ENCODE results near the gene PLEKHO1.

PLEKHO1 gene

DNA sequence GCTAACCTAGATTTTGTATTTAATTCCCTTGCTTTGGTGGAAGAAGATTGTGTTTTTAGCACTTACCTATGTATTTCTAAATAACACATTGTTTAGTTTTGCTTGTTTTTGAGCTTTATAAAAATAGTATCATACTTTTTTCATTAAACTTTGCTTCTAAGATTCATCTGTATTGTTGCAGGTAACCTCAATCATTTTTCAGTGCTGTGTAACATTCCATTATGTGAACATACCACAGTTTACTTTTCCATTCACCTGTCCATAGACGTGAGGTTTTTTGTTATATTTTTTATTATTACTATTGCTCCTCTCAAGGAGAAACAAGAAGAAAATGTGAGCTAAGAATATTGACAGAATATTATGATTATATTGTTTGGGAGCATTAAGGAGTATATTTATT is 15.2 kb upstream of the PLEKHO1 start:
- TF ChIP-seq CREB1 (IDR thresholded peaks at IDR 0.05; ENCODE audit: low read depth) (no peak), FOXM1 (IDR thresholded peaks at IDR 0.05; ENCODE audit: borderline replicate concordance, low read depth) (no peak), RAD21 (IDR thresholded peaks at IDR 0.05; ENCODE audit: low read depth) (no peak), EP300 (IDR thresholded peaks at IDR 0.05; ENCODE audit: borderline replicate concordance) (no peak), YY1 (IDR thresholded peaks at IDR 0.05; ENCODE audit: low read depth) (no peak), CEBPB (IDR thresholded peaks at IDR 0.05) (no peak), NFIC (IDR thresholded peaks at IDR 0.05) (no peak), EGR1 (IDR thresholded peaks at IDR 0.05) (no peak), ZBTB7A (IDR thresholded peaks at IDR 0.05; ENCODE audit: low read depth) (no peak), TCF12 (IDR thresholded peaks at IDR 0.05; ENCODE audit: low read depth) (no peak), REST (IDR thresholded peaks at IDR 0.05; ENCODE audit: low read depth) (no peak), MAX (IDR thresholded peaks at IDR 0.05) (no peak), TEAD4 (IDR thresholded peaks at IDR 0.05) (no peak), TAF1 (IDR thresholded peaks at IDR 0.05; ENCODE audit: low read depth) (no peak)
- TF ChIP-seq, protein P1, sequence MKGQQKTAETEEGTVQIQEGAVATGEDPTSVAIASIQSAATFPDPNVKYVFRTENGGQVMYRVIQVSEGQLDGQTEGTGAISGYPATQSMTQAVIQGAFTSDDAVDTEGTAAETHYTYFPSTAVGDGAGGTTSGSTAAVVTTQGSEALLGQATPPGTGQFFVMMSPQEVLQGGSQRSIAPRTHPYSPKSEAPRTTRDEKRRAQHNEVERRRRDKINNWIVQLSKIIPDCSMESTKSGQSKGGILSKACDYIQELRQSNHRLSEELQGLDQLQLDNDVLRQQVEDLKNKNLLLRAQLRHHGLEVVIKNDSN (IDR thresholded peaks at IDR 0.05), result no peak

GRCh38 chr1:150138044-150138443 is 11.7 kb upstream of the PLEKHO1 start:
- TF ChIP-seq NFIC (IDR thresholded peaks at IDR 0.05) (no peak), EGR1 (IDR thresholded peaks at IDR 0.05) (no peak), TAF1 (IDR thresholded peaks at IDR 0.05; ENCODE audit: low read depth) (no peak)

GRCh38 chr1:150141452-150141851 is 8.3 kb upstream of the PLEKHO1 start:
- TF ChIP-seq RAD21 (IDR thresholded peaks at IDR 0.05; ENCODE audit: low read depth) (no peak), NFIC (IDR thresholded peaks at IDR 0.05) (no peak)
- TF ChIP-seq, protein P1 (IDR thresholded peaks at IDR 0.05), result no peak

DNA sequence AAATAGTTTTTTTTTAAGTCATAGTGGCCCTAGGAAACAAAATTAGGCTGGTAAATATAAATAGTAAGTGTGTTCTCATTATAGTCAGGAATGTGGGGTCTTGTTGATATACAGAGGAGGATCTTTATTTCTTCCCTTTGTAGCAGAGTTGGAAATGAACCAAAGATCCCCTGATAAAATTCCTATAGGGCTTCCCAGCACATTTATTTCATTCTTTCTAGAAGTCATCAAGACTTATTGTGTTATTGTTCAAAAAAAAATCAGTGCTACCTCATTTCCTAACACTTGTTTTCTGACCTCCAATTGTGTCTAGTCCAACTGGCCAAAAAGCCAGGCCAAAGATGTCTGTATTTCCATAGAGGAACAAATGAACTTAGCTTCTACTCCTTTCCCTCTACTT is 7.6 kb upstream of the PLEKHO1 start:
- TF ChIP-seq ZBTB7A (IDR thresholded peaks at IDR 0.05; ENCODE audit: low read depth) (no peak), YY1 (IDR thresholded peaks at IDR 0.05; ENCODE audit: low read depth) (no peak), CEBPB (IDR thresholded peaks at IDR 0.05) (no peak), TCF12 (IDR thresholded peaks at IDR 0.05; ENCODE audit: low read depth) (no peak), REST (IDR thresholded peaks at IDR 0.05; ENCODE audit: low read depth) (no peak), TEAD4 (IDR thresholded peaks at IDR 0.05) (no peak), NFIC (IDR thresholded peaks at IDR 0.05) (no peak), MAX (IDR thresholded peaks at IDR 0.05) (no peak), RAD21 (IDR thresholded peaks at IDR 0.05; ENCODE audit: low read depth) (no peak), FOXM1 (IDR thresholded peaks at IDR 0.05; ENCODE audit: borderline replicate concordance, low read depth) (no peak), EGR1 (IDR thresholded peaks at IDR 0.05) (no peak), CREB1 (IDR thresholded peaks at IDR 0.05; ENCODE audit: low read depth) (no peak), TAF1 (IDR thresholded peaks at IDR 0.05; ENCODE audit: low read depth) (no peak), EP300 (IDR thresholded peaks at IDR 0.05; ENCODE audit: borderline replicate concordance) (no peak)
- TF ChIP-seq, protein P1 (IDR thresholded peaks at IDR 0.05), result no peak

GRCh38 chr1:150144606-150145005 is 5.1 kb upstream of the PLEKHO1 start:
- no peak for TF ChIP-seq YY1 (IDR thresholded peaks at IDR 0.05; ENCODE audit: low read depth)

- TF ChIP-seq EP300 (IDR thresholded peaks at IDR 0.05; ENCODE audit: borderline replicate concordance) (no peak), RAD21 (IDR thresholded peaks at IDR 0.05; ENCODE audit: low read depth) (no peak), REST (IDR thresholded peaks at IDR 0.05; ENCODE audit: low read depth) (no peak), CEBPB (IDR thresholded peaks at IDR 0.05) (no peak), TEAD4 (IDR thresholded peaks at IDR 0.05) (no peak), NFIC (IDR thresholded peaks at IDR 0.05) (no peak), TCF12 (IDR thresholded peaks at IDR 0.05; ENCODE audit: low read depth) (no peak), EGR1 (IDR thresholded peaks at IDR 0.05) (no peak), TAF1 (IDR thresholded peaks at IDR 0.05; ENCODE audit: low read depth) (no peak), YY1 (IDR thresholded peaks at IDR 0.05; ENCODE audit: low read depth) (no peak)
- TF ChIP-seq, protein P1 (IDR thresholded peaks at IDR 0.05), result no peak
These were observed 2.7 kb upstream of the PLEKHO1 start for GRCh38 chr1:150146849-150147542.
